RWPE2 (cell line): Measurements from ENCODE around the gene LMNTD1.
"Not testable (repeated sequence)": the region's sequence is repeated elsewhere in the genome, so short reads cannot be mapped to it uniquely, and the experiment has no call there.

ENCODE experiments used
- ATAC-seq: fragments of 200-7000 bp; cut with Tn5 transposase; 3 replicates; pipeline ENCODE4 v1.9.1; 2021; ENCODE audit warnings: low read depth
- DNase-seq: peaks from one replicate; pipeline ENCODE4 v3.0.0-alpha.2; 2020; ENCODE audit warnings: low spot score
- H3K27ac ChIP-seq: fragments of 450-650 bp; 2 replicates; pipeline ENCODE4 v1.5.1; 2017; ENCODE audit warnings: mild to moderate bottlenecking; ENCODE audit not compliant: poor library complexity, severe bottlenecking
- H3K27me3 ChIP-seq: fragments of 250-450 bp; sonication (Bioruptor Pico); 2 replicates; pipeline ENCODE4 v1.5.1; 2021; ENCODE audit warnings: mild to moderate bottlenecking, moderate library complexity; ENCODE audit not compliant: insufficient read depth, poor library complexity, severe bottlenecking
- H3K36me3 ChIP-seq: fragments of 250-450 bp; sonication (Bioruptor Pico); 2 replicates; pipeline ENCODE4 v1.5.1; 2020; ENCODE audit warnings: low read depth, mild to moderate bottlenecking, moderate library complexity
- H3K4me1 ChIP-seq: fragments of 250-450 bp; sonication (Bioruptor Pico); 2 replicates; pipeline ENCODE4 v1.5.1; 2021; ENCODE audit warnings: mild to moderate bottlenecking, moderate library complexity; ENCODE audit not compliant: insufficient read depth, poor library complexity, severe bottlenecking
- H3K4me3 ChIP-seq: fragments of 250-450 bp; sonication (Bioruptor Pico); 2 replicates; pipeline ENCODE4 v1.5.1; 2021; ENCODE audit warnings: mild to moderate bottlenecking, moderate library complexity; ENCODE audit not compliant: severe bottlenecking
- H3K9me3 ChIP-seq: fragments of 250-450 bp; sonication (Bioruptor Pico); 2 replicates; pipeline ENCODE4 v1.5.1; 2021; ENCODE audit warnings: mild to moderate bottlenecking, moderate library complexity; ENCODE audit not compliant: severe bottlenecking
- CTCF ChIP-seq: fragments of 450-650 bp; IDR thresholded peaks from one replicate; pipeline ENCODE4 v1.5.1; 2017; ENCODE audit warnings: mild to moderate bottlenecking, moderate library complexity; ENCODE audit not compliant: poor library complexity, severe bottlenecking

The LMNTD1 gene

GRCh38 chr12:25553098-25553497 is at the start of gene LMNTD1:
TSS of gene LMNTD1 (minus strand) at chr12:25553283. CDS start at chr12:25552959, 324 bp downstream.
- Histone ChIP-seq H3K27me3 (no peaks in the 10 kb centered on the region), H3K27ac (no peak within 1 kb of the TSS), H3K9me3 (no peaks in the 10 kb centered on the region), H3K36me3 (no peaks in the 10 kb centered on the region), H3K4me3 (no peak within 1 kb of the TSS), H3K4me1 (no peaks in the 10 kb centered on the region)
- DNase-seq (no peak), ATAC-seq (no peak)
- no peak for TF ChIP-seq CTCF

GRCh38 chr12:25598956-25599355 is 45.9 kb upstream of the LMNTD1 start:
- no peak for DNase-seq
- Histone ChIP-seq H3K27me3 (no peaks in the 10 kb centered on the region), H3K36me3 (no peaks in the 10 kb centered on the region), H3K9me3 (no peaks in the 10 kb centered on the region), H3K27ac (no peak overlapping the region), H3K4me3 (no peak overlapping the region), H3K4me1 (no peaks in the 10 kb centered on the region)
- ATAC-seq = no peak
- no peak for TF ChIP-seq CTCF

- DNase-seq, H3K27me3 ChIP-seq, H3K9me3 ChIP-seq, ATAC-seq, H3K36me3 ChIP-seq, H3K4me1 ChIP-seq, H3K4me3 ChIP-seq, H3K27ac ChIP-seq: not testable (repeated sequence)
Measured at GRCh38 chr12:25595496-25595895, 42.4 kb upstream of the LMNTD1 start.

- Histone ChIP-seq H3K4me3 (no peak overlapping the region), H3K36me3 (no peaks in the 10 kb centered on the region), H3K27ac (no peak overlapping the region), H3K27me3 (no peaks in the 10 kb centered on the region), H3K4me1 (no peaks in the 10 kb centered on the region), H3K9me3 (no peaks in the 10 kb centered on the region)
- DNase-seq = no peak
- no peak for ATAC-seq
- TF ChIP-seq CTCF = no peak
Measured at GRCh38 chr12:25594376-25594775, 41.3 kb upstream of the LMNTD1 start.

- H3K36me3 ChIP-seq = no peaks in the 10 kb centered on the region
- ATAC-seq (no peak), DNase-seq (no peak)
- no peaks in the 10 kb centered on the region for H3K27me3 ChIP-seq
- no peak for TF ChIP-seq CTCF
- H3K4me3 ChIP-seq = no peak overlapping the region
- no peak overlapping the region for H3K27ac ChIP-seq
- H3K4me1 ChIP-seq = no peaks in the 10 kb centered on the region
- no peaks in the 10 kb centered on the region for H3K9me3 ChIP-seq
Measured at GRCh38 chr12:25592725-25593495, 39.8 kb upstream of the LMNTD1 start.
